Mesendoderm (in vitro differentiated cells): ENCODE data around the gene BIRC2.
A peak's percentile ranks its signal among the peaks of the same experiment; 100 is the strongest.

Source experiments
- DNase-seq: peaks from one replicate; pipeline ENCODE4 v3.0.0; 2013
- H2AK5ac ChIP-seq: 2 replicates; pipeline ENCODE4 v1.6.1; 2013; ENCODE audit warnings: low read length, inconsistent platforms
- H2BK120ac ChIP-seq: 2 replicates; pipeline ENCODE4 v1.6.1; 2013; ENCODE audit warnings: low read depth, mild to moderate bottlenecking, low read length, moderate library complexity, mixed read lengths
- H2BK15ac ChIP-seq: replicated peaks from 2 replicates; pipeline ENCODE4 v1.6.1; 2013; ENCODE audit warnings: low read depth, mild to moderate bottlenecking, moderate library complexity
- H2BK5ac ChIP-seq: 2 replicates; pipeline ENCODE4 v1.6.1; 2013; ENCODE audit warnings: low read length, inconsistent platforms
- H3K18ac ChIP-seq: 2 replicates; pipeline ENCODE4 v1.6.1; 2013; ENCODE audit warnings: mild to moderate bottlenecking, low read length, mixed read lengths
- H3K23ac ChIP-seq: one replicate; pipeline ENCODE4 v1.6.1; 2013; ENCODE audit warnings: low read length
- H3K27ac ChIP-seq: 2 replicates; pipeline ENCODE4 v1.5.1; 2013; ENCODE audit warnings: low read depth, mild to moderate bottlenecking, inconsistent platforms, low read length, moderate library complexity
- H3K27me3 ChIP-seq: 2 replicates; pipeline ENCODE4 v1.6.1; 2013; ENCODE audit warnings: low read length, control low read depth, mild to moderate bottlenecking, inconsistent platforms; ENCODE audit not compliant: insufficient read depth, poor library complexity
- H3K36me3 ChIP-seq: 2 replicates; pipeline ENCODE4 v1.6.1; 2013; ENCODE audit warnings: low read length, inconsistent platforms; ENCODE audit not compliant: control insufficient read depth, insufficient read depth
- H3K4ac ChIP-seq: one replicate; pipeline ENCODE4 v1.6.1; 2013; ENCODE audit warnings: low read depth, mild to moderate bottlenecking, low read length, moderate library complexity
- H3K4me1 ChIP-seq: 2 replicates; pipeline ENCODE4 v1.6.1; 2013; ENCODE audit warnings: low read depth, low read length, inconsistent platforms; ENCODE audit not compliant: control insufficient read depth
- H3K4me2 ChIP-seq: 2 replicates; pipeline ENCODE4 v1.6.1; 2013; ENCODE audit warnings: low read length
- H3K4me3 ChIP-seq: 2 replicates; pipeline ENCODE4 v1.5.1; 2013; ENCODE audit warnings: mild to moderate bottlenecking, low read length
- H3K56ac ChIP-seq: one replicate; pipeline ENCODE4 v1.6.1; 2013; ENCODE audit warnings: low read length
- H3K79me1 ChIP-seq: 2 replicates; pipeline ENCODE4 v1.6.1; 2013; ENCODE audit warnings: low read length, inconsistent platforms
- H3K79me2 ChIP-seq: 2 replicates; pipeline ENCODE4 v1.6.1; 2013; ENCODE audit warnings: mild to moderate bottlenecking, low read length; ENCODE audit not compliant: control insufficient read depth, insufficient read depth
- H3K9ac ChIP-seq: 2 replicates; pipeline ENCODE4 v1.6.1; 2013; ENCODE audit warnings: low read length, inconsistent platforms
- H4K5ac ChIP-seq: one replicate; pipeline ENCODE4 v1.6.1; 2013; ENCODE audit warnings: low read length
- H4K8ac ChIP-seq: one replicate; pipeline ENCODE4 v1.6.1; 2013; ENCODE audit warnings: low read depth, mild to moderate bottlenecking, control low read depth, low read length, moderate library complexity
- WGBS: extraction: QIAGEN DNeasy Blood & Tissue Kit; methylation state at CpG from one replicate; pipeline ENCODE4 v1.1.7; 2013; ENCODE audit warnings: low lambda C conversion rate, missing lambda C conversion rate; ENCODE audit not compliant: insufficient coverage; ENCODE audit errors: extremely low coverage; 5-methylcytosine and 5-hydroxymethylcytosine counted together

Gene BIRC2

GRCh38 chr11:102385085-102386007 is 38.3 kb downstream of the BIRC2 start:
- Histone ChIP-seq H3K23ac (no peak overlapping the region), H4K5ac (no peak overlapping the region), H3K36me3 (no peaks in the 10 kb centered on the region), H2BK120ac (no peak overlapping the region), H2BK15ac (no peak overlapping the region), H2BK5ac (no peak overlapping the region), H3K4me1 (no peaks in the 10 kb centered on the region), H3K56ac (no peak overlapping the region), H3K4me2 (no peak overlapping the region), H3K9ac (no peak overlapping the region), H3K79me1 (no peaks in the 10 kb centered on the region), H3K4ac (no peak overlapping the region), H3K18ac (no peak overlapping the region), H3K4me3 (no peak overlapping the region), H4K8ac (no peak overlapping the region), H3K27me3 (no peaks in the 10 kb centered on the region), H2AK5ac (no peak overlapping the region), H3K79me2 (no peaks in the 10 kb centered on the region), H3K27ac (peak overlapping the region; percentile 84)
- no CpG with 5 or more reads among the region's 5 CpGs for WGBS
- DNase-seq: no peak

GRCh38 chr11:102386136-102386734 is 39.2 kb downstream of the BIRC2 start:
- Histone ChIP-seq H3K4ac (no peak overlapping the region), H3K27me3 (no peaks in the 10 kb centered on the region), H2BK5ac (no peak overlapping the region), H3K36me3 (no peaks in the 10 kb centered on the region), H3K79me1 (no peaks in the 10 kb centered on the region), H3K4me2 (no peak overlapping the region), H3K27ac (no peak overlapping the region), H2BK15ac (no peak overlapping the region), H4K5ac (no peak overlapping the region), H3K9ac (no peak overlapping the region), H2AK5ac (no peak overlapping the region), H2BK120ac (no peak overlapping the region), H3K23ac (no peak overlapping the region), H4K8ac (no peak overlapping the region), H3K4me3 (no peak overlapping the region), H3K56ac (no peak overlapping the region), H3K79me2 (no peaks in the 10 kb centered on the region), H3K4me1 (no peaks in the 10 kb centered on the region), H3K18ac (no peak overlapping the region)
- no CpG with 5 or more reads among the region's 2 CpGs for WGBS
- no peak for DNase-seq

- Histone ChIP-seq H3K27ac (no peak overlapping the region), H3K4ac (no peak overlapping the region), H2BK120ac (no peak overlapping the region), H4K5ac (no peak overlapping the region), H3K4me1 (no peaks in the 10 kb centered on the region), H3K36me3 (no peaks in the 10 kb centered on the region), H3K27me3 (no peaks in the 10 kb centered on the region), H3K4me2 (no peak overlapping the region), H2BK15ac (no peak overlapping the region), H3K79me1 (no peaks in the 10 kb centered on the region), H2BK5ac (no peak overlapping the region), H3K4me3 (no peak overlapping the region), H4K8ac (no peak overlapping the region), H3K79me2 (no peaks in the 10 kb centered on the region), H3K23ac (no peak overlapping the region), H3K9ac (no peak overlapping the region), H2AK5ac (no peak overlapping the region), H3K18ac (no peak overlapping the region), H3K56ac (no peak overlapping the region)
- no CpG with 5 or more reads among the region's 8 CpGs for whole genome bisulfite sequencing
- DNase-seq: no peak
Measured at GRCh38 chr11:102387043-102387781, 40.2 kb downstream of the BIRC2 start.

GRCh38 chr11:102389253-102389652 is 42.2 kb downstream of the BIRC2 start:
- no peak overlapping the region for H3K23ac ChIP-seq
- no peak overlapping the region for H3K4me3 ChIP-seq
- no peak overlapping the region for H3K4ac ChIP-seq
- H3K79me1 ChIP-seq: no peaks in the 10 kb centered on the region
- H3K27me3 ChIP-seq: no peaks in the 10 kb centered on the region
- no peak overlapping the region for H2BK15ac ChIP-seq
- H3K36me3 ChIP-seq: no peaks in the 10 kb centered on the region
- no peak overlapping the region for H2BK120ac ChIP-seq
- no peak overlapping the region for H3K27ac ChIP-seq
- H3K9ac ChIP-seq: no peak overlapping the region
- no peak overlapping the region for H2BK5ac ChIP-seq
- H4K5ac ChIP-seq: no peak overlapping the region
- no CpG with 5 or more reads among the region's 4 CpGs for WGBS
- no peak overlapping the region for H4K8ac ChIP-seq
- H3K56ac ChIP-seq: no peak overlapping the region
- H3K18ac ChIP-seq: no peak overlapping the region
- no peaks in the 10 kb centered on the region for H3K79me2 ChIP-seq
- peak; percentile 40 for DNase-seq
- H3K4me2 ChIP-seq: no peak overlapping the region
- H2AK5ac ChIP-seq: no peak overlapping the region
- H3K4me1 ChIP-seq: no peaks in the 10 kb centered on the region

GRCh38 chr11:102390667-102391465 is 43.9 kb downstream of the BIRC2 start:
- DNase-seq: peak; percentile 91
- Histone ChIP-seq H2BK5ac (no peak overlapping the region), H3K56ac (no peak overlapping the region), H3K36me3 (no peaks in the 10 kb centered on the region), H3K79me1 (no peaks in the 10 kb centered on the region), H3K27ac (no peak overlapping the region), H3K9ac (no peak overlapping the region), H2AK5ac (no peak overlapping the region), H3K23ac (no peak overlapping the region), H3K4me1 (no peaks in the 10 kb centered on the region), H4K5ac (no peak overlapping the region), H3K27me3 (no peaks in the 10 kb centered on the region), H3K4me3 (no peak overlapping the region), H2BK15ac (no peak overlapping the region), H3K79me2 (no peaks in the 10 kb centered on the region), H4K8ac (no peak overlapping the region), H3K4ac (no peak overlapping the region), H2BK120ac (no peak overlapping the region), H3K4me2 (no peak overlapping the region), H3K18ac (no peak overlapping the region)
- no CpG with 5 or more reads among the region's 12 CpGs for WGBS
